GM18498 (cell line): Measurements from ENCODE around the gene REC8.
"Not testable (repeated sequence)": the region's sequence is repeated elsewhere in the genome, so short reads cannot be mapped to it uniquely, and the experiment has no call there.

Experiments used
- ATAC-seq: cut with Tn5 transposase; IDR thresholded peaks from one replicate; pipeline ENCODE4 v1.9.1; 2021; ENCODE audit warnings: mild to moderate bottlenecking, moderate library complexity; ENCODE audit not compliant: unreplicated experiment

The REC8 gene

DNA sequence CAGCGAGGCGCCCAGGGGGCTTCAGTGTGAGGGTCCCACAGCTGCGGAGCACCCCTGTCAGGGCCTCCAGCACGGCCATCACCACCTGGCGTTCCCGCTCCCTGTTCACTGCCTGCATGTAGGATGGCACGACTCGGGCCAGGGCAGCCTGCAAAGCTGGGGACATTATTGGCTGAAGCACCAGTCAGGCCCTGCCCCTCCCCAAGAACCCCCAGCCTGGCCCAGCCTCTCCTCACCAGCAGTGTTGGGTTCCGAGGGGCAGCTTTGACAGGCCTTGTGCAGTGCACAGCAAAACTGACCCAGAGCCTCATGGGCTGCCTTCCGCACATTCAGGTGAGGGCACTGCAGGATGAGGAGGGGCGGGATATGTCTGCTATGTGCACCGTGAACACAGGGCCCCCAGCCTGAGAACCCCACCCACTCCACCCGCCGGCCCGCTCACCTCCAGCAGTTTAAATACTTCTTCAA is 11.2 kb downstream of the REC8 start:
- no peak for ATAC-seq

DNA sequence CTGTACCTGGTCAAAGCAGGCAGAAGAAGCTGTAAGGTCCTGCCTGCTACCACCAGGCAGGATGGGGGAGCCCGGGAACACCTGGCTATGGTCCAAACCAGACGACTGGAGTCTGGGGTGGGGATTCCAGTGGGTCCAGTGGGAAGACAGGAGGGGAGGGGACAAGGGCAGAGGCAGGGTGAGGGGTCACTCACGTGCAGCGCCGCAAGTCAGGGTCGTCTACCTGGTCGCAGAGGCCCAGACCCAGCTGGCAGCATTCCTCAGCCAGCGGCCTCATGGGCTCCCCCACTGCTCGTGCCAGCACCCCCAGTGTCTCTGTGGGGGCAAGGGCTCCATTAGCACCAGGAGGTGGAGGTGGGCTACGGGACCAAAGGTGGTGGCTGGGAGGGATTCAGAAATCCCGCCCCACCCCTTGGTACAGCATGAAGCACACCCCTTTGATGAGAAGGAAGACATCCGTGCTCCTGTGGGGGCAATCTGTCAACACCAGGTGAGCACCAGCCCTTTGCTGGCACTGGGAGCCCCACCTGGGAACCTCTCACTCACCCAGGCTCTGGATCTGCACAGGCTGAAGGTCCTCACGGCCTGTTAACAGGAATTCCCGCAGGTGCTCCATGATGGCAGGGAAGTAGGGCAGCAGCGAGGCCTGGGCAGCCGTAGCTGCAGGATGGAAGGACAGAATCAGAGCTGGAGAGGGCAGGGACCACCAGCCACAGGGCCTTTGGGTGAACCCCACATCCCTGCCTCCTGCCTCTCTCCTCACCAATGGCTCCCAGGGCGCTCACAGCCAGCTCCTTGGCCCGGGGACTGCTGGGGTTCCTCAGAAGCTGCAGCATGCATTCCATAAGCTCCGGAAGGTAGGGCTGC is 12.5 kb downstream of the REC8 start:
- ATAC-seq = no peak

DNA sequence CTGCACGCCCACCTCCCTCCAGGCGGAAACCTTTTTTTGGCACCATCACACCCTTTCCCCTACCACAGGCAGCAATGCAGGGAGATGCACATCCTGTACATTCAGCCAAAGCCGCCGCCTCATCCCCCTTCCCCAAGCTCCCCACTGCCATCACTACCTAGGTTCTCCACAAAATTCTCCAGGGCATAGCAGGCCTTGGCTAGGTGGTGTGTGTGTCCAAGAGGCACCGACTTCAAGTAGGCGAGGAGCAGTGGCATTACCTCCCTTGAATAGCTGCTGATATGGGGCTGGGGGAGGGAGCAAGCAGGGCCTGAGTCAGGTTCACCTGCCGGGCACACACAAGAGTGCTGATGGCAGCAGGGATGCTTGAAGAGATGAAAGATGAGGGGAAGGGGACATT is 13.1 kb downstream of the REC8 start:
- no peak for ATAC-seq

DNA sequence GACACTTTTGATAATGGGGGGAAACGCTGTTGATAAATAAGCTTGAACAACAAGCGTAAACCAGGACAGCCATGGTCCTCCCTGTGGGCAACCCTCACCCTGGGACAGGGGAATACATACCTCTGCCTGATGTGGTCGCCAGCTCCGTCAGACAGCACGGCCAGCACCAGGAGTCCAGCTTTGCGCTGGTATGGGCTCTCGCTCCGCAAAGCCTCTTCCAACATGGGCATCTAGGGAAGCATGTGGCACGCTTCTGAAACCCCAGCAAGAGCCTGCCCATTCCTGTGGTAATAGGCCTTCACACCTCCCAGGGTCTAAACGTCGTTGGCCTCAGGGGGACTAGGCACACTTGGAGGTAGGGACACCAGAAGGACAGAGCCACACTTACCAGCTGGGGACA is 13.9 kb downstream of the REC8 start:
- ATAC-seq = no peak

DNA sequence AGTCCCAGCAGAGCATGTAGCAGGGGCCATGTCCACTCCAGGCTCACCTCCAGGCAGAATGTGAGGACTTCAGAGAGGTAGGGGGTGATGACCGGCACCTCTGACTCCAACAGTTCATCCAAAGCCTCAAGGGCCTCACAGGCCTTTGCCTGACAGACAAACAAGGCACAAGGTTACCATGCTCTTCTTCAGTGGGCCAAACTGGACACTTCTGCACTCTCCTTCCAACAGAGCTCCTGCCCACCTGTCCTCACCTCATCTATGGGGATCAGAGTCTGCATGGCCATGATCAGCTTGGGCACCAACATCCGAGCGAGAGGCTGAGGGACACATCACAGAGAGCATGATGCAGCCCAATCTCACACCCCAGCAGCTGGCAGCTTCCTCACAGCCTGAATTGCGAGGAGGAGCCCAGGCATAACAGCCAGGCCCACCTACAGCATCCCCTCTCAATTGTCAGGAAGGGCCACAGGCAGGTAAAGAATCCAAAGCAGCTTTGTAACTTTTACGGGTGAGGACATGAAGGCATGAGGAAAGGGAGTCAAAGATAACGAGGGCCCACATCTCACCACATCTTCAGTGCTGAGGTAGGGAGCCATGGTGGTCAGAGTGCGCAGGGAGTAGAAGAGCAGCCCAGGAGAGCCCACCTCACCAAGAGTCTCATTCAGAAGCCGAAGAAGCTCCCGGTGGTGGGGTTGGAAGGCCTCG is 15.1 kb downstream of the REC8 start:
- no peak for ATAC-seq

DNA sequence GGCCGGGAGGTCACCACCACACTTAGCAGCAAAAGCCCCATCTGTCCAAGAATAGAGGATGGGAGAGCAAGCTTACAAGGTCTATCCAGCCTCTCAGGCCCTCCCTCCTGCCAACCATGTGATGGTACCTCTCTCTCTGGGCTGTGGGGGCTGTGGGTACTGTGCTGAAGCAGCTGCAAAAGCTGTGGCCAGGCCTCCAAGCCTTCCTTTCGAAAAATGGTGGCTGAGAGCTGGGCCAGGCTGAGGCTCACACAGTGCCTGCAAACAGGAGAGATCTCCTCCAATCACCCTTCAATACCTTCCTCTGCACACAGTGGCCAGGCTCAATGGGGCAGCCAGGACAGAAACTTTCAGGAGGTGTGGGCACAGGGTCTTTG is 15.6 kb downstream of the REC8 start:
- no peak for ATAC-seq

DNA sequence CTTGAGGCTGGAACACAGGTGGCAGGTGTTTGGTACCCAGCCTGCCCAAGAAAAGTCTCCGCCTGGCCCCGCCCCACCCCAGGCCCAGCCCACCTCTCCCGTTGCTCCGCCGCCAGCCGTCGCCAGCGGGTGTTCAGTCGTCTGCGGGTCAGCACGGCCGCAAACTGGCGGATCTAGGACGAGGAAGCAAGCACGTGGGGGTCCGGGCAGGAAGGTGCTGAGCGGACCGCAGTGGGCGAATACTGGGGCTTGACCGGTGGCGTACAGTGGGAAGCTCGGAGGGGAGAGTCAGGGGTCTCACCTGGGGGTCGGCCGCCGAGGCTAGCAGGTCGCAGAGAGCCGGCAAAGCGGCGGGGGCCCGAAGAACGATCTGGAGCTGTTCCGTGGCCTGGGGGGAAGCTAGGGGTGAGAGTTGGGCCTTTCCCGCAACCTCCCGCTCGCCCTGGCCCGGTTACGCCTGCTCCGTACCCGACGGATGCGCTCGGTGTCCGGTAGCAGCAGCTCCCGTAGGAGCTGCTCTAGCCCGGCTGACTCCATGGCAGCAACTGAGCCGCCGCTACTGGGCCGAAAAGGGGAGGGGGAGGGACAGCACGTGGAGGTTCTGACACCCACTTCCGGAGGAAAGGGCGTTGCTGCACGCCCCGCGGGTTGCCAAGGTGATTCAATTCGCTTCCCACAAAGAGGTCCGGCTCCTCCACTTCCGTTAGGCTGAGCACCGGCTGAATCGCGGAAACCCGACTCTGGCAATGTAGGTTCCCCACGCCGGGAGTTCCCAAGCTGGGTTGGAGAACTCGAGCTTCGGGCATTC is 16.6 kb downstream of the REC8 start, which contains the start of gene IPO4:
Gene IPO4 (minus strand): TSS at position 566 of the 808 bp plus-strand sequence. CDS start 29 bp downstream, at position 537.
- ATAC-seq = peak; percentile 87

DNA sequence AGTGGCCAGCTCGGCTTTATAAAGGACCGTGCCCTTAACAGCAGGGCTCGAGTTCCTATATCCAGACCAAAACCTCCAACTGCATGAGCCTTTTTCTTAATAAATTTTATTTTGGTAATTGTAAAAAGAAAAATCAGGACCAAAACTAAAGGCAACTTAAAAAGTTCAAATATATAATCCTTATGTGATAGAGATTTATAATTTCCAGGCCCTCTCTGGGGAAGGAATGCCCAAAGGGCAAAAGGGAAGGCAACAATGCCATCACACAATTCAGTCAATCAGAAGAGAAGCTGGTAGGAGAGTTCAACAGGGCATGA is 17.1 kb downstream of the REC8 start:
- no peak for ATAC-seq

DNA sequence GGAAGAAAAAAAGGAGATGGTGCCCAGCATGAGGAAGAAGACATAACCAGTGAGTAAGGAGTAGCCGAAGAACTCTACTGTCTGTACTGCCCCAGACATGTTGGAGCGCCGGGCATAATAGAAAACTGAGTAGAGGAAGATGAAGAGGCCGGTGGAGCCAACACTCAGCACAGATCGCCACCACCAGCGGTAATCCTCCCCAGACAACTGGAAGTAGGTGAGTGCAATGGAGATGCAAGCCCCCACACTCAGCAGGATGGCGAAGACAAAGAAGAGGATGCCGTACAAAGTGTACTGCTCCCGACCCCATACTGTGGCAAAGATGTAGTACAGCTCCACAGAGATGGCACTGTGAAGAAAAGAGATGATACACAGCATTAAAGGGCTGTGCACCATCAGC is 17.6 kb downstream of the REC8 start:
- ATAC-seq = no peak

DNA sequence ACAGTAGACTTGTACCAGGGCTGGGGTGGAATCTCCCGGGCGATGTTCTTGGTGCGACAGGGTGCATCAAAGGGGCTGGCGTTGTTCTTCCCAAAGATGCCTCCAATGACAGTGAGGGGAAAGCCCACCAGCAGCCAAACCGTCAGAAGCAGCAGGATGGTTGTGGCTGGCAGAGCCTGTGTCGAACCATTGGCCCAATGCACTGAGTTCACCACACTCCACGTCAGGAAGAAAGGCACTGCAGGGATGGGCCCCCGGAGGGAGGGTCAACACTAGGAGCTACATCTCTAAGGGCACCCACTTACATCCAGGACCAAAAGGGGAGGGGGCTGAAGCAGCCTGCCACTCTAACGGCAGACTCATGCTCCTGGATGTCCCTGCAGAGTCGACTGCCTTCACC is 18.5 kb downstream of the REC8 start:
- ATAC-seq = no peak

DNA sequence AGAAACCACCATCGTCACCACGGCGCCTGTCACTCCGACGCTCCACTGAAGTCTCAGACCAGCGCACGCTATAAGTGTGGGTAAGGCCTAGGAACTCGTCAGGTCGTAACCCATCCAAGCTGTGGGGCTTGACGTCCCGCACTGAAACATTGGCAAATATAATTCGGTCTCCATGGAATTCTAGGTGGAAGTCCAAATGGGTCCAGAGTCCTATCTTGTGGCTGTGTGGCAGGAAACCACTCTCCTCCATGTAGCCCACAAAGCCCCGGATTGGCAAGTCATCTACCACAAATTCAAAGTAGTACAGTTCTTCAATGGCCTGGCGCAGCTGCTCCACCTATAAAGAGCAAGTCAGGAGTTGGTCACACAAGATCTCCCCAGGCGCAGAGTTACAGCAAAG is 21.1 kb downstream of the REC8 start:
- no peak for ATAC-seq

DNA sequence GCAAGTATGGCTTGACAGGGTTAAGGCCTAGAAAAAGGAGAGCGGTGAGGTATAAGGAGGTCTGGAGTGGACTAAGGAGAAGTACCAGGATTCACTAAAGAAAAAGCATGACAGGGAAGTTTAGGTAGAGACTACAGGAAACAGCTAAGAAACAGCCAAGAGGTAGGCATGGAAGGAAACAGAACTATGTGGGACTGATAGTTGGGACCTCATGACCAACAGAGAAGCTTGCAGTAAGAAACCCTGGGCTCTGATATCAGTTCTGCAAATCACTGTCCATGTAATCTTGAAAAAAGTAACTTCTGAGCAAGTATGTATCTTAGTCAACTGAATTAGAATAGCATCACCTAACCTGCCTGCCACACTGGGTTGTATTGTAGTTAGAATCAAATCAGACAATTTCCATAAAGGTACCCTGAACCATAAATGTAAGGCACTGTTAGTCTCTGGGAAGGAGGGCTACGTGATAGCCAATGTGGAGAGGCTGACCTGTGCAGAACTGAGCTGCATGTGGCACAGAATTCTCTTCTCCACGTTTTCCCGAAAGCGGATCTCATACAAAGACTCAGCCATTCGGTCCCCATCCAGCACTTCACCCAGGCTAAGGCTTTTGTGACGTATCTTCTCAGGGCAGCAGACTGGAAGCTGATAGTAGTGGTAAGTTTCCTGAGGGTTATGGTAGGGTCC is 22.4 kb downstream of the REC8 start:
- no peak for ATAC-seq

DNA sequence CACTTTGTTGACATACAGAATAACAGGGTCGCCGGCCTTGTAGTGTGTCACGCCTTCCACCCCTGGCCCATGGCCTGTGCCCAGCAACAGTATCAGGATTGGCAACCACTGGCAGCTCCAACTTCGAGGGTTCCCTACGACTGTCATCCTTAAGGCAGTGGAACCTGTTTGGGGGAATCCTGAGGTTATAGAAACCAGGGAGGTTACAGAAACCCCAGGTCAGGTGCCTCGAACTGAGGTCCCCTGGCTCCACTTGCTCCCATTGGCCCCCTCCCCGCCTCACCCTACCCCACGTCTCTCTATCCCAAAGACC is 22.9 kb downstream of the REC8 start:
- ATAC-seq = no peak

DNA sequence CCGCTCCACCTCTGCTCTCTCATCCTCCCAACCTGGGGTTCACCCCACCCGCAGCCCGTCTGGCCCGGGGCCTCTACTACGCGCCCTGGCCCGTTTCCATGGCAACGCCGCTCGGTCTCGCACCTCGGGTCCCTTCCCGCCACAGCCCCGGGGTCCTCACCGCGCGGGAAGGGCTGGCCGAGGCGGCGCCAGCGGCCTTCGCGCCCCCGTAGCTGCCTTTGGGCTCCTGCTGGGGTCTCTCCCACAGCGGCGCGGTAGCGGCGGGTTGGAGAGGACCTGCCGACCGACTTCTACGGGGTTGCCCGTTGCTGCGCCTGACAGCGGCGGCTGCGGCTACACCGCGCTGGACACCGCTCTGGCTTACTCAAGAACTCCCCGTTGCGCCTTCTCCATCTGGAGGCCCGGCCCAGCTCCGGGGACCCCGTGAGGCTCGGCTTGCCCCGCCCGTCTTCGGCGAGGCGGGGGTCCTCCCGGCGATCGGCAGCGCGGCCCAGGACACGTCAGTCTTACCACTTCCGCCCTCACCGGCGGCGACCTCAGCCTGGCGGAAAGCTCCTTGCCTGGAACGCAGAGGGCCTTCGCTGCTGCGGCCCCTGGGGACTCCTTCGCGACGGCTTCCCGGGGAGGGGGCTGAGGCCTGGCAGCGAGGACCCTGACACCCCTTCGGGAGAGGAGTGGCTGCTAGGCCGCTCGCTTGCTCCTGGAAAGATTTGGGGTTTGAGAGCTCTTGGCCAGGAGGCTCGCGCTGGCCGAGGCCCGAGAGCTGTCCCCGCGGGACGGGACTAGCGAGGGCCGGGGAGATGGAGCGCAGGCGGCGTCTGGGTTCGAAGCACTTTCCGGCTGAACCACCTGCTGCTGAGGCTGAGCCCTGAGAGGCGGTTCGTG is 23.5 kb downstream of the REC8 start, which contains the start of gene TM9SF1:
Gene TM9SF1 (minus strand): TSS at position 256 of the 885 bp plus-strand sequence. CDS start 422 bp downstream, outside the sequence.
- ATAC-seq = peak; percentile 92

DNA sequence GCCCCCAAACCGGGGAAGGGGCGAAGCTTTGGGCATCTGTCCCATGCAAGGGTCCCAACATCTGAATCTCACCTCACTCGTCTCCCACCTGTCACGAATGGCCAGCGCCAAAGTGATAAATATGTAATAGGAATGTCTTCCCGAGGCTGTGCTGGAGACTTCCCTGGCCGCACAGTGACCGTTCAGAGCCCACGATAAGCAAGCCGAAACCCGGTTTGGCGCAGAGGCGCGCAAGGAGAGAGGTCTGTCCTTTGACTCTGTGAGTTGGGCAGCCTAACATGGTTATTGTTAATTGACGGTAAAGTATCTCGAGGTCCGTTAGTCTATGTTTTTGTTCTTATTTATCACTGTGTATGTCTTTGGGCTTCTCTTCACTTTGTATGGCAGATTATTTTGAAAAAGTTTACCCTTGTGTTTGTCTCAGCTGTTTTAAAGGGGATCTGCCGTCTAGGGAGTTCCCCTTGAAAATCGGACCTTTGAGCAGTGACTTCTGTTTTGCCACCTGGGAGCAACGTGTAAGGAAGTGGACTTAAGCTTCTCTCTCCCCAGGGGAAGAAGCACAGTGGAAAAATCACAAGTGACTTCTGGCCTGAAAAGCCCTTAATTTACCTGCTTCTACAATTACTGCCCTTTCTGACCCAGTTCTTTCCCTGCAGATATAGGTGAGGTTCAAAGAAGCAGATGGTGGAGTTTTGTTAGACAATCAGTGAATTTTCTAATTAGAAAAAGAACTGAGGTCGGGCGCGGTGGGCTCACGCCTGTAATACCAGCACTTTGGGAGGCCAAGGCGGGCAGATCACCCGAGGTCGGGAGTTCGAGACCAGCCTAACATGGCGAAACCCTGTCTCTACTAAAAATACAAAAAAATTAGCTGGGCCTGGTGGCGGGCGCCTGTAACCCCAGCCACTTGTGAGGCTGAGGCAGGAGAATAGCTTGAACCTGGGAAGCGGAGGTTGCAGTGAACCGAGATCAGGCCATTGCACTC is 24.5 kb downstream of the REC8 start:
- ATAC-seq = peak; percentile 19

DNA sequence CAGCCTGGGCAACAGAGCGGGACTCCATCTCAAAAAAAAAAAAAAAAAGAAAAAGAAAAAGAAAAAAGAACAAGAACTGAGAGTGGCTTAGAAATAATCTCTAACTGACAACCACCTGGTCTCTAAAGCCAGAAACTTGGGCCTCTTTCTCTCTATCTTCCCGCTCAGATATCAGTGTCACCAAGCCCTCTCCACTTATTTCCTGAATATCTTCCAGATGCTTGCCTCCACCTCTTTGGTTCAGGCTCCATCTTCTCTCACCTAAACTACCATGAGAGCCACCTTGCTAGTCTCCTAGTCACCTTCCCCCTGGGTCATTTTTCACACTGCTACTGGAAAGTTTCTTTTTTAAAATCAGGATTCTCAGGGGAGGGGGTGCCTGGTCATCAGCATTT is 25.2 kb downstream of the REC8 start:
- ATAC-seq = no peak

DNA sequence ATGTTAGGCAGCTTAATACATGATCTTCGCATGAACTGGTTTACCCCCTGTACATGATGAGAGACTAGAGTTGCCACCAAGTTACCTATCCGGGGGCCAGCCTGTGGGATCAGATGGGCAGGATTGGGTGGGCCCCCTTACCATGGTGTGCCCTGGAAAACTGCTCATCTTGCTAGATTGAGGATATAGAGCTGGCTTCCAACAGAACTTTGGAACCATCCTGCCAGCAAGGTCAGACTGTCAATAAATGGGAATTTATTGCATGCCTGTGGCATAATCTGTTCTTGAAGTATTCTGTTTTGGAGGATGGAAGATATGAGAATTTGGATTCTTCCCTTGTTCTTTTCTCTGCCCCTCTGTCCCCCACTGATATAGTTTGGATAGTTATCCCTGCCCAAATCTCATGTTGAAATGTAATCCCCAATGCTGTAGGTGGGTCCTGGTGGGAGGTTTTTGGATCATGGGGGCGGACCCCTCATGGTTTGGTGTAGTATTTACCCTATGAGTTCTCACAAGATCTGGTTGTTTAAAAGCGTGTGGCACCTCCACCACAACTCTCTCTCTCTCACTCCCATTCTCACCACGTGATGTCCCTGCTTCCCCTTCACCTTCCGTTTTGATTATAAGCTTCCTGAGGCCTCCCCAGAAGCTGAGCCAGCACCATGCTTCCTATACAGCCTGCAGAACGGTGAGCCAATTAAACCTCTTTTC is 27.1 kb downstream of the REC8 start:
- no peak for ATAC-seq

DNA sequence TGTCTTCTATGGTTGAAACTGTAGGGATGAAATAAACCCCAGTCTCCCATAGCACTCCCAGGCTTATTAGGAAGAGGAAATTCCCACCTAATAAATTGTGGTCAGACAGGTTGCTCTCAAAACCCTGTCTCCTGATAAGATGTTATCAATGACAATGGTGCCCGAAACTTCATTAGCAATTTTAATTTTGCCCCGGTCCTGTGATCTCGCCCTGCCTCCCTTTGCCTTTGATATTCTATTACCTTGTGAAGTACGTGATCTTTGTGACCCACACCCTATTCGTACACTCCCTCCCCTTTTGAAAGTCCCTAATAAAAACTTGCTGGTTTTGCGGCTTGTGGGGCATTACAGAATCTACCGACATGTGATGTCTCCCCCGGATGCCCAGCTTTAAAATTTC is 30.7 kb downstream of the REC8 start:
- not testable (repeated sequence) for ATAC-seq
